Osteoblast (primary cell): ENCODE measurements around the gene TNFSF4. TPM values are rescaled to one million over a fixed set of nuclear protein-coding genes. Genes with fewer than 3 reads are reported as not detected.

ENCODE experiments used
- DNase-seq: peaks from one replicate; pipeline ENCODE4 v3.0.0; 2011; ENCODE audit warnings: low spot score, mixed read lengths; ENCODE audit not compliant: insufficient read length; ENCODE audit errors: missing footprints
- H2AFZ ChIP-seq: 2 replicates; pipeline ENCODE4 v1.6.0; 2011; ENCODE audit warnings: mild to moderate bottlenecking, low read length
- H3K27ac ChIP-seq: 2 replicates; pipeline ENCODE4 v1.5.1; 2011; ENCODE audit warnings: mild to moderate bottlenecking, low read depth, low read length, moderate library complexity
- H3K27me3 ChIP-seq: 2 replicates; pipeline ENCODE4 v1.6.0; 2012; ENCODE audit warnings: mild to moderate bottlenecking, control low read depth, inconsistent platforms, low read length, moderate library complexity; ENCODE audit not compliant: insufficient read depth
- H3K36me3 ChIP-seq: 2 replicates; pipeline ENCODE4 v1.5.1; 2011; ENCODE audit warnings: mild to moderate bottlenecking, low read length, control low read depth, moderate library complexity; ENCODE audit not compliant: insufficient read depth
- H3K4me1 ChIP-seq: 2 replicates; pipeline ENCODE4 v1.5.1; 2011; ENCODE audit warnings: mild to moderate bottlenecking, low read length, control low read depth, moderate library complexity; ENCODE audit not compliant: insufficient read depth
- H3K4me2 ChIP-seq: 2 replicates; pipeline ENCODE4 v1.6.0; 2011; ENCODE audit warnings: mild to moderate bottlenecking, low read length; ENCODE audit not compliant: insufficient read depth
- H3K4me3 ChIP-seq: fragments of 200-600 bp; sonication (generic); 3 replicates; pipeline ENCODE4 v1.5.1; 2012; ENCODE audit warnings: mild to moderate bottlenecking, low read length, inconsistent platforms; ENCODE audit not compliant: insufficient read depth
- H3K79me2 ChIP-seq: 2 replicates; pipeline ENCODE4 v1.6.0; 2012; ENCODE audit warnings: mild to moderate bottlenecking, low read length, control low read depth, inconsistent platforms; ENCODE audit not compliant: insufficient read depth
- H3K9me3 ChIP-seq: 2 replicates; pipeline ENCODE4 v1.5.1; 2011; ENCODE audit warnings: low read depth, low read length, control low read depth
- H4K20me1 ChIP-seq: 2 replicates; pipeline ENCODE4 v1.6.0; 2012; ENCODE audit warnings: mild to moderate bottlenecking, low read length, control low read depth; ENCODE audit not compliant: insufficient read depth
- CTCF ChIP-seq: IDR thresholded peaks from 2 replicates; pipeline ENCODE4 v1.5.1; 2011; ENCODE audit warnings: mild to moderate bottlenecking, low read depth, low read length, moderate library complexity; ENCODE audit errors: extremely low read depth
- total RNA-seq: library from RNA; depleted of rRNA; stranded (reverse); fragments of >200 nt; gene quantifications from 2 replicates; pipeline ENCODE4 v1.2.3, GENCODE V29; 2012

Gene TNFSF4
- total RNA-seq, 1 donor, result 1.1 TPM

GRCh38 chr1:173224949-173225348 is 17.8 kb upstream of the TNFSF4 start:
- Histone ChIP-seq H3K9me3 (no peaks in the 10 kb centered on the region), H3K4me2 (no peak overlapping the region), H3K36me3 (no peaks in the 10 kb centered on the region), H3K79me2 (no peaks in the 10 kb centered on the region), H3K27ac (no peak overlapping the region), H3K4me1 (peaks cover 8% of the 10 kb centered on the region), H4K20me1 (no peaks in the 10 kb centered on the region), H3K4me3 (no peak overlapping the region), H3K27me3 (no peaks in the 10 kb centered on the region), H2AFZ (no peak overlapping the region)
- TF ChIP-seq CTCF, result no peak
- no peak for DNase-seq

GRCh38 chr1:173224280-173224892 is 17.3 kb upstream of the TNFSF4 start:
- Histone ChIP-seq H3K4me3 (no peak overlapping the region), H3K27ac (no peak overlapping the region), H3K4me1 (peaks cover 8% of the 10 kb centered on the region), H3K79me2 (no peaks in the 10 kb centered on the region), H2AFZ (peak overlapping the region; percentile 10), H3K27me3 (no peaks in the 10 kb centered on the region), H3K36me3 (no peaks in the 10 kb centered on the region), H3K9me3 (no peaks in the 10 kb centered on the region), H4K20me1 (no peaks in the 10 kb centered on the region), H3K4me2 (no peak overlapping the region)
- TF ChIP-seq CTCF, result no peak
- peak; percentile 71 for DNase-seq

GRCh38 chr1:173223031-173223380 is 15.9 kb upstream of the TNFSF4 start:
- Histone ChIP-seq H3K36me3 (no peaks in the 10 kb centered on the region), H3K4me3 (no peak overlapping the region), H3K9me3 (no peaks in the 10 kb centered on the region), H3K27ac (no peak overlapping the region), H3K79me2 (no peaks in the 10 kb centered on the region), H3K4me1 (peaks cover 8% of the 10 kb centered on the region), H3K27me3 (no peaks in the 10 kb centered on the region), H3K4me2 (no peak overlapping the region), H4K20me1 (no peaks in the 10 kb centered on the region), H2AFZ (no peak overlapping the region)
- TF ChIP-seq CTCF, result no peak
- no peak for DNase-seq

- Histone ChIP-seq H3K36me3 (no peaks in the 10 kb centered on the region), H3K4me3 (no peak overlapping the region), H3K27me3 (no peaks in the 10 kb centered on the region), H4K20me1 (no peaks in the 10 kb centered on the region), H3K4me2 (no peak overlapping the region), H2AFZ (no peak overlapping the region), H3K79me2 (no peaks in the 10 kb centered on the region), H3K4me1 (peaks cover 8% of the 10 kb centered on the region), H3K27ac (no peak overlapping the region), H3K9me3 (no peaks in the 10 kb centered on the region)
- TF ChIP-seq CTCF, result no peak
- no peak for DNase-seq
Measured at GRCh38 chr1:173222149-173223030, 15.3 kb upstream of the TNFSF4 start.
